A549 (cell line): ENCODE results near the gene BRF1. TPM values are rescaled to one million over a fixed set of nuclear protein-coding genes. Genes with fewer than 3 reads are reported as not detected.

ENCODE experiments used
- ATAC-seq, 2 experiments: fragments of 200-7000 bp in 1 of 2; fragments of >200 bp in 1 of 2; cut with Nextera tagmentation in 1 of 2; cut with Tn5 transposase in 1 of 2; 3 replicates each; pipeline versions ENCODE4 v1.8.0 to v1.9.1; 2018 to 2020; ENCODE audit warnings: mild to moderate bottlenecking in 1 of 2, moderate library complexity in 1 of 2
- CTCF ChIA-PET: fragments of 300-600 bp; sonication (Branson Sonifier 250); formaldehyde crosslinking; extraction: SDS; loops from one replicate; lab custom pipeline; 2021; ENCODE audit warnings: antibody characterized with exemption, inconsistent platforms; lab: Yijun Ruan, JAX
- POLR2A ChIA-PET: fragments of 350-600 bp; formaldehyde crosslinking; extraction: SDS; loops from one replicate; lab custom pipeline; 2021; ENCODE audit warnings: antibody characterized with exemption, inconsistent platforms; lab: Yijun Ruan, JAX
- DNase-seq, 2 experiments: peaks; one replicate each; pipeline versions ENCODE4 v3.0.0 to v3.0.0-alpha.2; 2011 to 2016; ENCODE audit warnings: low read depth in 1 of 2, low spot score in 1 of 2
- FAIRE-seq: peaks from 2 replicates; lab custom pipeline; 2011; peaks lifted over from hg19 to GRCh38; lab: Jason Lieb, UNC
- H3K27ac ChIP-seq, 2 experiments: fragments of >200 bp; sonication (Bioruptor Twin); formaldehyde crosslinking; 3 replicates each; pipeline ENCODE4 v1.5.1; 2016 to 2017
- H3K4me1 ChIP-seq: fragments of >200 bp; sonication (Bioruptor Twin); formaldehyde crosslinking; 3 replicates; pipeline ENCODE4 v1.6.1; 2016
- H3K4me2 ChIP-seq: fragments of >200 bp; sonication (Bioruptor Twin); formaldehyde crosslinking; 3 replicates; pipeline ENCODE4 v1.6.1; 2016
- H3K4me3 ChIP-seq: fragments of >200 bp; sonication (Bioruptor Twin); formaldehyde crosslinking; 3 replicates; pipeline ENCODE4 v1.5.1; 2016
- H3K9me3 ChIP-seq: fragments of >200 bp; sonication (Bioruptor Twin); formaldehyde crosslinking; 3 replicates; pipeline ENCODE4 v1.6.1; 2016
- ATOH8 ChIP-seq: fragments of 250-450 bp; sonication (Bioruptor Pico); IDR thresholded peaks from 2 replicates; pipeline ENCODE4 v1.5.0; 2020; ENCODE audit warnings: low read depth, mild to moderate bottlenecking, moderate library complexity
- BHLHE40 ChIP-seq: IDR thresholded peaks from 2 replicates; pipeline ENCODE4 v1.6.1; 2012; ENCODE audit warnings: low read depth, low read length, inconsistent platforms
- CHD2 ChIP-seq: fragments of 150-350 bp; IDR thresholded peaks from 2 replicates; pipeline ENCODE4 v1.6.1; 2014; ENCODE audit warnings: low read length; ENCODE audit not compliant: partially characterized antibody
- CHD4 ChIP-seq: fragments of 200-600 bp; sonication (generic); IDR thresholded peaks from 2 replicates; pipeline ENCODE4 v1.6.1; 2016; ENCODE audit warnings: antibody characterized with exemption, mild to moderate bottlenecking, borderline replicate concordance
- EP300 ChIP-seq, 2 experiments: fragments of >200 bp; sonication (Bioruptor Twin); formaldehyde crosslinking; IDR thresholded peaks; 2 replicates in 1 of 2; 3 replicates in 1 of 2; pipeline ENCODE4 v1.6.1; 2016 to 2017
- FOXS1 ChIP-seq: fragments of 250-450 bp; sonication (Bioruptor Pico); IDR thresholded peaks from 2 replicates; pipeline ENCODE4 v1.5.0; 2020; ENCODE audit warnings: mild to moderate bottlenecking, moderate library complexity
- GATA3 ChIP-seq: IDR thresholded peaks from 2 replicates; pipeline ENCODE4 v1.6.1; 2012; ENCODE audit warnings: borderline replicate concordance
- HDAC2 ChIP-seq: fragments of 200-600 bp; sonication (generic); IDR thresholded peaks from 2 replicates; pipeline ENCODE4 v1.6.1; 2016
- HOXA7 ChIP-seq: fragments of 250-450 bp; sonication (Bioruptor Pico); IDR thresholded peaks from 2 replicates; pipeline ENCODE4 v1.5.0; 2020; ENCODE audit warnings: mild to moderate bottlenecking, moderate library complexity
- HOXB13 ChIP-seq: fragments of 250-450 bp; sonication (Bioruptor Pico); IDR thresholded peaks from 2 replicates; pipeline ENCODE4 v1.5.0; 2020; ENCODE audit warnings: low read depth, mild to moderate bottlenecking, moderate library complexity
- JUN ChIP-seq, 2 experiments: fragments of >200 bp; sonication (Bioruptor Twin); formaldehyde crosslinking; IDR thresholded peaks; 2 replicates in 1 of 2; 3 replicates in 1 of 2; pipeline ENCODE4 v1.6.1; 2016 to 2017
- KDM5A ChIP-seq: fragments of 200-600 bp; sonication (generic); IDR thresholded peaks from 2 replicates; pipeline ENCODE4 v1.6.1; 2016; ENCODE audit warnings: antibody characterized with exemption, mild to moderate bottlenecking
- MYC ChIP-seq: IDR thresholded peaks from 2 replicates; pipeline ENCODE4 v1.6.1; 2012; ENCODE audit warnings: mild to moderate bottlenecking, inconsistent platforms, low read length, improper control_type of control experiment, borderline replicate concordance
- NFE2L2 ChIP-seq: fragments of 150-350 bp; conservative IDR thresholded peaks from 2 replicates; pipeline ENCODE4 v1.6.1; 2014; ENCODE audit warnings: low read length
- NPAS2 ChIP-seq: fragments of 250-450 bp; sonication (Bioruptor Pico); IDR thresholded peaks from 2 replicates; pipeline ENCODE4 v1.8.0; 2022; ENCODE audit warnings: mild to moderate bottlenecking, moderate library complexity, borderline replicate concordance
- NR3C1 ChIP-seq: fragments of >200 bp; sonication (Bioruptor Twin); formaldehyde crosslinking; IDR thresholded peaks from 3 replicates; pipeline ENCODE4 v1.6.1; 2017
- PBX3 ChIP-seq: IDR thresholded peaks from 2 replicates; pipeline ENCODE4 v1.6.1; 2012
- PHF8 ChIP-seq: fragments of 200-600 bp; sonication (generic); IDR thresholded peaks from 2 replicates; pipeline ENCODE4 v1.6.1; 2016; ENCODE audit warnings: low read depth, mild to moderate bottlenecking, antibody characterized with exemption, moderate library complexity, borderline replicate concordance
- POLR2A ChIP-seq: IDR thresholded peaks from 2 replicates; pipeline ENCODE4 v1.6.1; 2012; ENCODE audit warnings: mild to moderate bottlenecking, low read length
- RAD21 ChIP-seq, 2 experiments: fragments of >200 bp in 1 of 2; sonication (Bioruptor Twin) in 1 of 2; formaldehyde crosslinking in 1 of 2; IDR thresholded peaks in 1 of 2; conservative IDR thresholded peaks in 1 of 2; 2 replicates in 1 of 2; 3 replicates in 1 of 2; pipeline ENCODE4 v1.6.1; 2012 to 2018; ENCODE audit warnings: inconsistent platforms in 1 of 2
- RCOR1 ChIP-seq: fragments of 150-350 bp; IDR thresholded peaks from 2 replicates; pipeline ENCODE4 v1.6.1; 2014; ENCODE audit warnings: antibody characterized with exemption, low read length, low read depth
- REST ChIP-seq: fragments of 200-600 bp; sonication (generic); IDR thresholded peaks from 2 replicates; pipeline ENCODE4 v1.6.1; 2016; ENCODE audit warnings: antibody characterized with exemption, mild to moderate bottlenecking, moderate library complexity
- RFX5 ChIP-seq: fragments of 450-650 bp; IDR thresholded peaks from 2 replicates; pipeline ENCODE4 v1.7.1; 2014; ENCODE audit warnings: antibody characterized with exemption, mild to moderate bottlenecking, moderate library complexity
- TFCP2L1 ChIP-seq: fragments of 250-450 bp; sonication (Bioruptor Pico); IDR thresholded peaks from 2 replicates; pipeline ENCODE4 v1.5.0; 2021; ENCODE audit warnings: mild to moderate bottlenecking
- ZC3H11A ChIP-seq: fragments of 450-650 bp; IDR thresholded peaks from 2 replicates; pipeline ENCODE4 v1.6.1; 2014; ENCODE audit warnings: antibody characterized with exemption, mild to moderate bottlenecking
- ZFP36 ChIP-seq: fragments of 450-650 bp; IDR thresholded peaks from 2 replicates; pipeline ENCODE4 v1.6.1; 2014; ENCODE audit warnings: borderline replicate concordance; ENCODE audit not compliant: partially characterized antibody
- ZSCAN20 ChIP-seq: fragments of 250-450 bp; sonication (Bioruptor Pico); IDR thresholded peaks from 2 replicates; pipeline ENCODE4 v1.8.0; 2022; ENCODE audit warnings: mild to moderate bottlenecking, moderate library complexity
- WGBS: methylation state at CpG from one replicate; pipeline ENCODE4 v1.1.6; 2017; ENCODE audit errors: missing lambda C conversion rate; 5-methylcytosine and 5-hydroxymethylcytosine counted together
- polyA plus RNA-seq, 4 experiments: library from polyadenylated mRNA; depleted of rRNA in 3 of 4; stranded (reverse); fragments of >200 nt; fragmentation: RNase III in 1 of 4; extraction: RNeasy Plus Mini Kit Qiagen cat#74134 plus additional on column Dnase treatment in 1 of 4; gene quantifications; 2 replicates in 3 of 4; 3 replicates in 1 of 4; pipeline ENCODE4 v1.2.3, GENCODE V29; 2011 to 2017
- TF ChIP-seq, protein P1 (sequence below): IDR thresholded peaks from 2 replicates; pipeline ENCODE4 v1.6.1; 2012
- TF ChIP-seq, protein P2 (sequence below): fragments of >200 bp; sonication (Bioruptor Twin); formaldehyde crosslinking; IDR thresholded peaks from 3 replicates; pipeline ENCODE4 v1.6.1; 2016

Gene BRF1
- polyA plus RNA-seq, 2 of the 4 experiments (the other 2 are of a cell fraction): 8.5 to 25.7 TPM

DNA sequence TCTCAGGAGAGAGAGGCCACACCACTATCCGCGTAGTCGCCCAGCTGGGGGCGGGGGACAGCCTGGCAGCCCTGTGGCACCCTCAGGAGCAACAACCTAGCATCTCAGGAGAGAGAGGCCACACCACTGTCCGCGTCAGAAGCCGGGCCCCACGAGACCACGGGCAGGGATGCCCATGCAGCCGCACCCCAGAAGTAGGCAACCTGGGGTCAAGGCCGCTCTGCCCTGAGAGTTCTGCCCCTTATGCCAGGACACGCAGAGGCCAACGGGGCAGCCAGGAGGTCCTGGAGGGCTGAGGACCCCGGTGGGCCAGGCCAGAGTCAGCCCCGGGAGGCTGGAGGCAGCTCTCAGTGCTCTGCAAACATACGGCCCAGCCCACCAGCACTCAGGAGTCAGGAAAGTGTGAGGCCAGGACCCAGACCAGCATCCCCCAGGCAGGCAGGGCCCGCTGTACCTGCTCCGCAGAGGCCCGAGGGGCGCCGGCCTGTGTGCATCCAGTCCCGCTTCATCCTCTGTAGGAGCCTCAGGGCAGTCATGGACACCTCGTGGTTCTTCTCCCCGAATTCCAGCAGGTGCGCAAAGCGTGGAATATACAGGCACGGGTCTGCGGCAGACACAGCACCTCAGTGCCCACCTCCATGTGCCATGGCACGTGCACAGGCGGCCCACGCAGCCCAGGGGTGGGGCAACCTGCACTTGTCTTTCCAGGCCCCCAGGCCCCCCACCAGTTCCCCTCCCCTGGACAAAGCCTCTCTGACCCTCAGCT lies 59.8 kb downstream of the BRF1 start:
- DNase-seq (no peak), ATAC-seq (no peak), FAIRE-seq (no peak)
- ChIA-PET POLR2A (no interaction called here), CTCF (no interaction called here)
- Histone ChIP-seq H3K4me2 (no peak overlapping the region), H3K4me3 (no peak overlapping the region), H3K4me1 (no peaks in the 10 kb centered on the region), H3K27ac (no peak overlapping the region), H3K9me3 (no peaks in the 10 kb centered on the region)
- TF ChIP-seq ZC3H11A: no peak
- no peak for TF ChIP-seq NPAS2
- TF ChIP-seq GATA3: no peak
- no peak for TF ChIP-seq PHF8
- no peak for TF ChIP-seq NR3C1
- TF ChIP-seq RCOR1: no peak
- TF ChIP-seq CHD2: no peak
- no peak for TF ChIP-seq CHD4
- WGBS: 93% methylated on average over 21 of the region's 31 CpGs

- DNase-seq (no peak), ATAC-seq (no peak), FAIRE-seq (no peak)
- Histone ChIP-seq H3K4me1 (no peaks in the 10 kb centered on the region), H3K4me2 (no peak overlapping the region), H3K27ac (no peak overlapping the region), H3K9me3 (no peaks in the 10 kb centered on the region), H3K4me3 (no peak overlapping the region)
- WGBS: 91% methylated on average over 16 of the region's 18 CpGs
- TF ChIP-seq ZSCAN20 (CRISPR knock-in tag) (no peak), ZFP36 (no peak), EP300 (IDR thresholded peaks at IDR 0.05) (no peak), POLR2A (no peak), GATA3 (no peak), HOXA7 (CRISPR knock-in tag) (no peak), REST (no peak), RAD21 (conservative IDR thresholded peaks at IDR 0.05 in 1 of 2, IDR thresholded peaks at IDR 0.05 in 1 of 2) (no peak), KDM5A (no peak), HOXB13 (CRISPR knock-in tag) (no peak), ZC3H11A (no peak), RFX5 (no peak), PBX3 (no peak)
- TF ChIP-seq, protein P1, sequence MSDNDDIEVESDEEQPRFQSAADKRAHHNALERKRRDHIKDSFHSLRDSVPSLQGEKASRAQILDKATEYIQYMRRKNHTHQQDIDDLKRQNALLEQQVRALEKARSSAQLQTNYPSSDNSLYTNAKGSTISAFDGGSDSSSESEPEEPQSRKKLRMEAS: no peak
- ChIA-PET CTCF (no interaction called here), POLR2A (no interaction called here)
Measured at GRCh38 chr14:105229099-105229655, 71.6 kb downstream of the BRF1 start.

DNA sequence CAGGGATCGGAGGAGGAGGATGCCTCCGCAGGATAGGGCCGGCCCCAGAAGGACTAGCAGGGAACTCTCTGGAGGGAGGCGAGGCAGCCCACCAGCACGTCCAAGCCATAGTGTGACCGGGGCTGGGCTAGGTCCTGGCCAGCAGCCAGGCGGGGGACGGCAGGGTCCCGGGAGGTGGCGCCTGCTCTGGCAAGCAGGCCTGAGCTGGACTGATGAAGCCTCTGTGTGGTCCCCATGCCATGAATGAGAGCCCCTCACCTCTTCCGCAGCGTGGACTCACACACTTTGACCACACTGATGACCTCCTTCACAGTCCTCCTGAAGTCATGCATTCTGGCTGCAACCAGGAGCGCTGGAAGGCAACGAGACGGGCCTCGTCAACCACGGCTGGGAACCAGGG lies 72.2 kb downstream of the BRF1 start:
- ATAC-seq: no peak
- Histone ChIP-seq H3K4me3 (no peak overlapping the region), H3K27ac (no peak overlapping the region), H3K4me2 (no peak overlapping the region), H3K9me3 (no peaks in the 10 kb centered on the region), H3K4me1 (no peaks in the 10 kb centered on the region)
- no peak for FAIRE-seq
- POLR2A ChIA-PET: no interaction called here
- CTCF ChIA-PET: no interaction called here
- DNase-seq: no peak
- 93% methylated on average over 13 of the region's 17 CpGs for WGBS
- no peak for TF ChIP-seq ATOH8 (CRISPR knock-in tag)
- TF ChIP-seq FOXS1 (CRISPR knock-in tag): no peak
- no peak for TF ChIP-seq JUN (IDR thresholded peaks at IDR 0.05)
- TF ChIP-seq NFE2L2: no peak
- TF ChIP-seq GATA3: no peak
- TF ChIP-seq CHD4: no peak
- no peak for TF ChIP-seq RCOR1
- TF ChIP-seq BHLHE40: no peak
- no peak for TF ChIP-seq RAD21 (conservative IDR thresholded peaks at IDR 0.05 in 1 of 2, IDR thresholded peaks at IDR 0.05 in 1 of 2)
- TF ChIP-seq HDAC2: no peak
- no peak for TF ChIP-seq TFCP2L1 (CRISPR knock-in tag)
- no peak for TF ChIP-seq MYC
- TF ChIP-seq ZFP36: no peak
- no peak for TF ChIP-seq HOXA7 (CRISPR knock-in tag)
- TF ChIP-seq, protein P2, sequence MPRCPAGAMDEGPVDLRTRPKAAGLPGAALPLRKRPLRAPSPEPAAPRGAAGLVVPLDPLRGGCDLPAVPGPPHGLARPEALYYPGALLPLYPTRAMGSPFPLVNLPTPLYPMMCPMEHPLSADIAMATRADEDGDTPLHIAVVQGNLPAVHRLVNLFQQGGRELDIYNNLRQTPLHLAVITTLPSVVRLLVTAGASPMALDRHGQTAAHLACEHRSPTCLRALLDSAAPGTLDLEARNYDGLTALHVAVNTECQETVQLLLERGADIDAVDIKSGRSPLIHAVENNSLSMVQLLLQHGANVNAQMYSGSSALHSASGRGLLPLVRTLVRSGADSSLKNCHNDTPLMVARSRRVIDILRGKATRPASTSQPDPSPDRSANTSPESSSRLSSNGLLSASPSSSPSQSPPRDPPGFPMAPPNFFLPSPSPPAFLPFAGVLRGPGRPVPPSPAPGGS: no peak
